GM04503 (cell line): Measurements from ENCODE around the gene TBL1X.
"Not testable (repeated sequence)": the region's sequence is repeated elsewhere in the genome, so short reads cannot be mapped to it uniquely, and the experiment has no call there.

Experiments
- DNase-seq: peaks from one replicate; pipeline ENCODE4 v3.0.0-alpha.2; 2012; ENCODE audit warnings: low read depth

The TBL1X gene

GRCh38 chrX:9464435-9465371 is at the start of gene TBL1X:
TSS of gene TBL1X (plus strand) at chrX:9465058. CDS start at chrX:9653587, 188,529 bp downstream.
- DNase-seq = no peak

- DNase-seq = peak; percentile 53
Measured at GRCh38 chrX:9416562-9417348, 48.1 kb upstream of the TBL1X start.

GRCh38 chrX:9418262-9418661 is 46.6 kb upstream of the TBL1X start:
- no peak for DNase-seq

GRCh38 chrX:9420275-9421265 is 44.3 kb upstream of the TBL1X start:
- no peak for DNase-seq

GRCh38 chrX:9429767-9430166 is 35.1 kb upstream of the TBL1X start:
- no peak for DNase-seq

GRCh38 chrX:9430346-9430921 is 34.4 kb upstream of the TBL1X start:
- DNase-seq = no peak

GRCh38 chrX:9431281-9431680 is 33.6 kb upstream of the TBL1X start:
- DNase-seq = no peak

GRCh38 chrX:9433596-9433995 is 31.3 kb upstream of the TBL1X start:
- no peak for DNase-seq

- DNase-seq = no peak
Measured at GRCh38 chrX:9434051-9434550, 30.8 kb upstream of the TBL1X start.

- DNase-seq = not testable (repeated sequence)
Measured at GRCh38 chrX:9435086-9435485, 29.8 kb upstream of the TBL1X start.

GRCh38 chrX:9436812-9437211 is 28.0 kb upstream of the TBL1X start:
- DNase-seq = no peak

GRCh38 chrX:9438933-9439494 is 25.8 kb upstream of the TBL1X start:
- DNase-seq = no peak

- DNase-seq = no peak
Measured at GRCh38 chrX:9440116-9440844, 24.6 kb upstream of the TBL1X start.

- no peak for DNase-seq
Measured at GRCh38 chrX:9442056-9442455, 22.8 kb upstream of the TBL1X start.

GRCh38 chrX:9443327-9443726 is 21.5 kb upstream of the TBL1X start:
- no peak for DNase-seq

- DNase-seq = no peak
Measured at GRCh38 chrX:9447906-9448305, 17.0 kb upstream of the TBL1X start.

- DNase-seq = no peak
Measured at GRCh38 chrX:9456250-9457074, 8.4 kb upstream of the TBL1X start.

GRCh38 chrX:9458034-9458433 is 6.8 kb upstream of the TBL1X start:
- DNase-seq = not testable (repeated sequence)

GRCh38 chrX:9458516-9459078 is 6.3 kb upstream of the TBL1X start:
- DNase-seq = no peak
